B cell (primary cell): Measurements from ENCODE around the gene PTPN4.

Source experiments
- EZH2 ChIP-seq: IDR thresholded peaks from 2 replicates; pipeline ENCODE4 v1.6.1; 2012; ENCODE audit warnings: borderline replicate concordance, low read depth, mild to moderate bottlenecking, moderate library complexity, low read length; ENCODE audit not compliant: insufficient read depth, poor library complexity, severe bottlenecking
- TF ChIP-seq, protein P1 (sequence below): fragments of 200-600 bp; IDR thresholded peaks from one replicate; pipeline ENCODE4 v1.8.0; 2022; ENCODE audit warnings: antibody characterized with exemption, mild to moderate bottlenecking

DNA sequence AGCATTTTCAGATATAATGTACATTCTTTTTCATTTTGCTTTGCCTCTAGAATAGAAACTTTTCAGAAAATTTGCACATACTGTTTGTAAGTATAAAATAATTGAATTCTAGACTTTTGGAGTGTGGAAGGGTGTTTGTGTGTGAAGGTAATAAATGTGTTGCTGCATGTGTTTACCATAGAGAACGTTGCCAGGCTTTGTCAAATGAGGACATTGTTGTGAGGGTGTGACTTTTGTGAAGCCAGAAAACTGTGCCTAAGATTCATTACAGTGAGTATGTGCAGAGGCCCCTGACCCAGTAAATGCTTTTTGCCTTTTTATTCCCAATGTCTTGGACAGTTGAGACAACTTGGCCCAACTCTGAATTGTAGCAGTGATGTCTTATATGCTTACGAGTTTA is 222.8 kb downstream of the PTPN4 start:
- TF ChIP-seq, protein P1, sequence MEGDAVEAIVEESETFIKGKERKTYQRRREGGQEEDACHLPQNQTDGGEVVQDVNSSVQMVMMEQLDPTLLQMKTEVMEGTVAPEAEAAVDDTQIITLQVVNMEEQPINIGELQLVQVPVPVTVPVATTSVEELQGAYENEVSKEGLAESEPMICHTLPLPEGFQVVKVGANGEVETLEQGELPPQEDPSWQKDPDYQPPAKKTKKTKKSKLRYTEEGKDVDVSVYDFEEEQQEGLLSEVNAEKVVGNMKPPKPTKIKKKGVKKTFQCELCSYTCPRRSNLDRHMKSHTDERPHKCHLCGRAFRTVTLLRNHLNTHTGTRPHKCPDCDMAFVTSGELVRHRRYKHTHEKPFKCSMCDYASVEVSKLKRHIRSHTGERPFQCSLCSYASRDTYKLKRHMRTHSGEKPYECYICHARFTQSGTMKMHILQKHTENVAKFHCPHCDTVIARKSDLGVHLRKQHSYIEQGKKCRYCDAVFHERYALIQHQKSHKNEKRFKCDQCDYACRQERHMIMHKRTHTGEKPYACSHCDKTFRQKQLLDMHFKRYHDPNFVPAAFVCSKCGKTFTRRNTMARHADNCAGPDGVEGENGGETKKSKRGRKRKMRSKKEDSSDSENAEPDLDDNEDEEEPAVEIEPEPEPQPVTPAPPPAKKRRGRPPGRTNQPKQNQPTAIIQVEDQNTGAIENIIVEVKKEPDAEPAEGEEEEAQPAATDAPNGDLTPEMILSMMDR, result no peak
- no peak for TF ChIP-seq EZH2
